K562 (cell line): ENCODE measurements around the gene CMTM8. TPM values are rescaled to one million over a fixed set of nuclear protein-coding genes. Genes with fewer than 3 reads are reported as not detected.

Experiments used
- ATAC-seq: fragments of 200-7000 bp; cut with Tn5 transposase; 3 replicates; pipeline ENCODE4 v1.9.1; 2020; ENCODE audit warnings: moderate library complexity
- BruUV-seq: library from RNA; stranded (reverse); fragments of 400-500 nt; replicated peaks from 2 replicates; lab custom pipeline; 2021; lab: Mats Ljungman, UMichigan
- CTCF ChIA-PET: fragments of 300-600 bp; formaldehyde crosslinking; extraction: SDS; loops from one replicate; lab custom pipeline; 2021; ENCODE audit warnings: low intra/inter-chr PET ratio; lab: Yijun Ruan, JAX
- POLR2A ChIA-PET: fragments of 300-600, 350-650 bp; sonication (Branson Sonifier 250); formaldehyde crosslinking; extraction: SDS; loops from one replicate; lab custom pipeline; 2021; ENCODE audit warnings: antibody characterized with exemption, inconsistent platforms; lab: Yijun Ruan, JAX
- DNase-seq, 4 experiments: peaks; one replicate each; pipeline versions ENCODE4 v3.0.0 to v3.0.0-alpha.2; 2011 to 2018; ENCODE audit warnings: low spot score in 3 of 4, mixed read lengths in 3 of 4; ENCODE audit errors: extremely low read depth in 1 of 4
- FAIRE-seq: peaks from 2 replicates; lab custom pipeline; 2011; peaks lifted over from hg19 to GRCh38; lab: Jason Lieb, UNC
- H2AFZ ChIP-seq: 2 replicates; pipeline ENCODE4 v1.6.0; 2011; ENCODE audit warnings: low read depth, low read length, control low read depth, inconsistent platforms
- H3K27ac ChIP-seq: fragments of 200-600 bp; 3 replicates; pipeline ENCODE4 v1.8.0; 2011; ENCODE audit warnings: low read depth, mild to moderate bottlenecking, control low read depth, inconsistent platforms, low read length, moderate library complexity, mixed read lengths; ENCODE audit errors: extremely low read depth
- H3K27me3 ChIP-seq, 2 experiments: fragments of 300-600 bp in 1 of 2; 2 replicates in 1 of 2; 3 replicates in 1 of 2; pipeline versions ENCODE4 v1.6.0 to v1.8.0; 2011; ENCODE audit warnings: inconsistent platforms in 2 of 2, low read length in 2 of 2, mild to moderate bottlenecking in 1 of 2, mixed read lengths in 1 of 2, moderate library complexity in 1 of 2; ENCODE audit not compliant: control insufficient read depth in 2 of 2, insufficient read depth in 2 of 2
- H3K36me3 ChIP-seq: fragments of 300-600 bp; 3 replicates; pipeline ENCODE4 v1.8.0; 2011; ENCODE audit warnings: mild to moderate bottlenecking, low read length, inconsistent platforms; ENCODE audit not compliant: control insufficient read depth, insufficient read depth
- H3K4me1 ChIP-seq, 2 experiments: fragments of 200-600 bp in 1 of 2; replicated peaks in 1 of 2; 2 replicates in 1 of 2; 3 replicates in 1 of 2; pipeline versions ENCODE4 v1.5.1 to v1.8.0; 2011; ENCODE audit warnings: inconsistent platforms in 2 of 2, low read length in 2 of 2, mild to moderate bottlenecking in 1 of 2, mixed read lengths in 1 of 2, moderate library complexity in 1 of 2; ENCODE audit not compliant: control insufficient read depth in 2 of 2, insufficient read depth in 2 of 2
- H3K4me2 ChIP-seq: 2 replicates; pipeline ENCODE4 v1.6.1; 2011; ENCODE audit warnings: low read length, control low read depth, inconsistent platforms, mixed read lengths; ENCODE audit not compliant: insufficient read depth
- H3K4me3 ChIP-seq: fragments of 200-600 bp; sonication (generic), shearing (Covaris generic); 2 replicates; pipeline ENCODE4 v1.5.1; 2016; ENCODE audit warnings: control low read depth, inconsistent platforms
- H3K79me2 ChIP-seq: fragments of 200-600 bp; 3 replicates; pipeline ENCODE4 v1.8.0; 2011; ENCODE audit warnings: low read length, inconsistent platforms; ENCODE audit not compliant: control insufficient read depth, insufficient read depth
- H3K9ac ChIP-seq, 2 experiments: 2 replicates each; pipeline versions ENCODE4 v1.6.0 to v1.6.1; 2011; ENCODE audit warnings: low read depth in 2 of 2, low read length in 2 of 2, control low read depth in 1 of 2, inconsistent platforms in 1 of 2, mild to moderate bottlenecking in 1 of 2, mixed read lengths in 1 of 2; ENCODE audit not compliant: insufficient read depth in 1 of 2
- H3K9me1 ChIP-seq: one replicate; pipeline ENCODE4 v1.6.0; 2011; ENCODE audit warnings: inconsistent platforms, mild to moderate bottlenecking, low read length, moderate library complexity; ENCODE audit not compliant: control insufficient read depth, insufficient read depth
- H3K9me3 ChIP-seq: replicated peaks from 2 replicates; pipeline ENCODE4 v1.5.1; 2011; ENCODE audit warnings: low read depth, low read length, inconsistent platforms; ENCODE audit not compliant: control insufficient read depth, insufficient read depth
- H4K20me1 ChIP-seq: replicated peaks from 2 replicates; pipeline ENCODE4 v1.6.1; 2011; ENCODE audit warnings: low read length, inconsistent platforms, mixed read lengths; ENCODE audit not compliant: control insufficient read depth, insufficient read depth
- ATF1 ChIP-seq, 2 experiments: fragments of 450-650 bp in 1 of 2; IDR thresholded peaks; 2 replicates each; pipeline ENCODE4 v1.6.1; 2016; ENCODE audit warnings: missing compliant biosample characterization in 1 of 2, missing genetic modification characterization in 1 of 2
- EHMT2 ChIP-seq: fragments of 450-650 bp; IDR thresholded peaks from 2 replicates; pipeline ENCODE4 v1.6.1; 2018; ENCODE audit warnings: antibody characterized with exemption
- FOXJ3 ChIP-seq: sonication (generic); formaldehyde crosslinking; IDR thresholded peaks from 2 replicates; pipeline ENCODE4 v1.4.0; 2020; ENCODE audit warnings: mild to moderate bottlenecking, missing genetic modification reagents
- NFXL1 ChIP-seq: fragments of 450-650 bp; formaldehyde crosslinking; IDR thresholded peaks from 2 replicates; pipeline ENCODE4 v1.4.0; 2021; ENCODE audit warnings: mild to moderate bottlenecking
- RBM15 ChIP-seq: fragments of 200-400 bp; formaldehyde crosslinking; IDR thresholded peaks from 2 replicates; pipeline ENCODE4 v1.6.1; 2018; ENCODE audit warnings: mild to moderate bottlenecking, low read length, moderate library complexity; ENCODE audit not compliant: insufficient read depth
- SAFB2 ChIP-seq: fragments of 200-400 bp; formaldehyde crosslinking; IDR thresholded peaks from 2 replicates; pipeline ENCODE4 v1.6.1; 2018; ENCODE audit warnings: borderline replicate concordance, low read length, low read depth, moderate library complexity; ENCODE audit not compliant: severe bottlenecking
- STAT5B ChIP-seq: fragments of 250-450 bp; sonication (Bioruptor Pico); IDR thresholded peaks from 2 replicates; pipeline ENCODE4 v1.8.0; 2021; ENCODE audit warnings: mild to moderate bottlenecking, inconsistent platforms
- TCFL5 ChIP-seq: fragments of 250-450 bp; sonication (Bioruptor Pico); conservative IDR thresholded peaks from 2 replicates; pipeline ENCODE4 v1.6.1; 2021; ENCODE audit warnings: mild to moderate bottlenecking, moderate library complexity, matching md5 sums
- ZBTB11 ChIP-seq, 3 experiments: fragments of 200-800 bp in 1 of 3; fragments of 250-450 bp in 1 of 3; fragments of 450-650 bp in 1 of 3; sonication (Bioruptor Pico) in 1 of 3; sonication (Bioruptor generic) in 1 of 3; formaldehyde crosslinking in 1 of 3; IDR thresholded peaks; 2 replicates each; pipeline versions ENCODE4 v1.6.1 to v1.8.0; 2016 to 2022; ENCODE audit warnings: mild to moderate bottlenecking in 2 of 3, missing genetic modification characterization in 2 of 3, missing compliant biosample characterization in 1 of 3, moderate library complexity in 1 of 3
- ZNF143 ChIP-seq: sonication (generic); formaldehyde crosslinking; IDR thresholded peaks from 2 replicates; pipeline ENCODE4 v1.9.0; 2022; ENCODE audit warnings: mild to moderate bottlenecking, missing genetic modification reagents
- ZNF263 ChIP-seq: sonication (generic); formaldehyde crosslinking; IDR thresholded peaks from 2 replicates; pipeline ENCODE4 v1.8.0; 2022; ENCODE audit warnings: mild to moderate bottlenecking, missing genetic modification reagents, borderline replicate concordance
- ZNF76 ChIP-seq: fragments of 250-450 bp; sonication (Bioruptor Pico); IDR thresholded peaks from 2 replicates; pipeline ENCODE4 v1.4.0; 2020; ENCODE audit warnings: mild to moderate bottlenecking, moderate library complexity, borderline replicate concordance
- WGBS: fragments of 100-300 bp; shearing (Covaris generic); methylation state at CpG from one replicate; pipeline ENCODE4 v1.1.6; 2016; ENCODE audit warnings: low coverage, mixed read lengths; ENCODE audit not compliant: insufficient coverage; ENCODE audit errors: missing lambda C conversion rate; 5-methylcytosine and 5-hydroxymethylcytosine counted together
- in situ Hi-C: fragments of 300-500 bp; cut with MboI; formaldehyde crosslinking; loops from 4 replicates; pipeline ENCODE4 v1.15.0; 2018; ENCODE audit warnings: inconsistent platforms, mixed read lengths
- intact Hi-C: fragments of 100-400 bp; cut with micrococcal nuclease; formaldehyde crosslinking; loops from 2 replicates; pipeline ENCODE4 v1.14.2; 2022
- polyA plus RNA-seq, 8 experiments: library from polyadenylated mRNA; depleted of rRNA in 4 of 8; stranded (reverse) in 5 of 8; unstranded in 3 of 8; fragments of >200 nt; fragmentation: Nextera tagmentation in 2 of 8; fragmentation: Illumina TruSeq in 1 of 8; extraction: Ambion mirVana in 2 of 8; extraction: Trizol in 1 of 8; gene quantifications; 2 replicates each; pipeline versions ENCODE4 v1.2.1 to v1.2.3, GENCODE V29; 2011 to 2014; ENCODE audit warnings: inconsistent platforms in 1 of 8, missing spikeins in 1 of 8
- total RNA-seq, 7 experiments: library from RNA; depleted of rRNA in 6 of 7; stranded (reverse); fragments of >200 nt in 6 of 7; fragmentation: Illumina TruSeq in 2 of 7; extraction: Trizol in 2 of 7; gene quantifications; 2 replicates each; pipeline versions ENCODE4 v1.2.1 to v1.2.3, GENCODE V29; 2011 to 2021; ENCODE audit warnings: low replicate concordance in 1 of 7
- TF ChIP-seq, protein P1 (sequence below): fragments of 250-450 bp; sonication (Bioruptor Pico); IDR thresholded peaks from 2 replicates; pipeline ENCODE4 v1.5.1; 2021; ENCODE audit warnings: mild to moderate bottlenecking

The CMTM8 gene
- total and polyA plus RNA-seq, 9 of the 15 experiments (the other 6 are each of a cell fraction or from before 2014, with no cell fraction given) = not detected

DNA sequence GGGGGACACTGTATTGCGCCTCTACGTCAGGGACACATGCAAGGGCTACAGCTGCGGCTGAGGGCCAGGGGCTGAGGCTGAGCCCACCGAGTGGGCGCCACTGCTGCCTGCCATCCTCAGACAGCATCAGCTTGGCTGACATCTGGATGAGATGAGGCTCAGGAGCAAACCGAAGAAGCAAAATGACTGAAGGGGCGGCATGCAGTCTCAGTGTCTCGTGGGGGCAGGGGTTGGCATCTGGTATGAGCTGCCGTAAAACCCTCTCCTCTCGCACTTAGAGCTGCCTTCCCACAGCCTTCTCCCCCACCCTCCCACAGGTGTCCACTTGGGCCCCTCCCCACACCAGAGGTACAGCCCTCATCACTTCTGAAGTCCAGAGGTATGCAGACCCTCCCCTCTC, 129.0 kb downstream of the CMTM8 start:
- H2AFZ ChIP-seq = no peak overlapping the region
- BruUV-seq = no TSS peak
- POLR2A ChIA-PET = interaction anchor here (0.6 kb wide), 2 partner anchors 62 to 167 kb away, joined by 3 to 4 read pairs; no protein-coding TSS in a partner anchor
- ATAC-seq (no peak), FAIRE-seq (no peak), DNase-seq (no peak)
- no peaks in the 10 kb centered on the region for H3K36me3 ChIP-seq
- no peak overlapping the region for H3K4me3 ChIP-seq
- no peak overlapping the region for H3K4me2 ChIP-seq
- H3K9ac ChIP-seq = no peak overlapping the region
- CTCF ChIA-PET = no interaction called here
- H4K20me1 ChIP-seq = no peaks in the 10 kb centered on the region
- H3K27ac ChIP-seq = no peak overlapping the region
- no peaks in the 10 kb centered on the region for H3K79me2 ChIP-seq
- in situ Hi-C loops (no loop called here), intact Hi-C loops (no loop called here)
- H3K9me1 ChIP-seq = no peaks in the 10 kb centered on the region
- WGBS = 3% methylated on average over 10 of the region's 10 CpGs
- H3K9me3 ChIP-seq = no peaks in the 10 kb centered on the region
- H3K27me3 ChIP-seq = peaks cover 55 to 60% of the 10 kb centered on the region in 2 experiments
- no peaks in the 10 kb centered on the region for H3K4me1 ChIP-seq
- TF ChIP-seq, protein P1, sequence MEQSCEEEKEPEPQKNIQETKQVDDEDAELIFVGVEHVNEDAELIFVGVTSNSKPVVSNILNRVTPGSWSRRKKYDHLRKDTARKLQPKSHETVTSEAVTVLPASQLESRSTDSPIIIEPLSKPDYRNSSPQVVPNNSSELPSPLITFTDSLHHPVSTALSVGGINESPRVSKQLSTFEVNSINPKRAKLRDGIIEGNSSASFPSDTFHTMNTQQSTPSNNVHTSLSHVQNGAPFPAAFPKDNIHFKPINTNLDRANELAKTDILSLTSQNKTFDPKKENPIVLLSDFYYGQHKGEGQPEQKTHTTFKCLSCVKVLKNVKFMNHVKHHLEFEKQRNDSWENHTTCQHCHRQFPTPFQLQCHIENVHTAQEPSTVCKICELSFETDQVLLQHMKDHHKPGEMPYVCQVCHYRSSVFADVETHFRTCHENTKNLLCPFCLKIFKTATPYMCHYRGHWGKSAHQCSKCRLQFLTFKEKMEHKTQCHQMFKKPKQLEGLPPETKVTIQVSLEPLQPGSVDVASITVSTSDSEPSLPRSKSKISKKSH (CRISPR knock-in tag) = no peak
- TF ChIP-seq SAFB2 = no peak
- TF ChIP-seq ATF1 (CRISPR knock-in tag; IDR thresholded peaks at IDR 0.05) = no peak
- TF ChIP-seq ATF1 (tag; IDR thresholded peaks at IDR 0.05) = no peak
- TF ChIP-seq RBM15 = no peak
- TF ChIP-seq ZNF263 (CRISPR knock-in tag) = no peak
- TF ChIP-seq NFXL1 (CRISPR knock-in tag) = no peak
- no peak for TF ChIP-seq ZNF76 (CRISPR knock-in tag)
- TF ChIP-seq ZBTB11 (CRISPR knock-in tag; IDR thresholded peaks at IDR 0.05) = no peak
- TF ChIP-seq TCFL5 (CRISPR knock-in tag) = no peak
- TF ChIP-seq FOXJ3 (CRISPR knock-in tag) = no peak
- no peak for TF ChIP-seq STAT5B (CRISPR knock-in tag)
- no peak for TF ChIP-seq ZNF143 (CRISPR knock-in tag)
- no peak for TF ChIP-seq EHMT2
